Body of pancreas (tissue), 4 donors: ENCODE measurements around the gene SETD1A.

Experiments
- CTCF ChIP-seq, 7 experiments: fragments of 450-650 bp in 4 of 7; fragments of 200-600 bp in 3 of 7; sonication (generic) in 3 of 7; IDR thresholded peaks; one replicate each; pipeline ENCODE4 v1.5.1; 2016 to 2019; ENCODE audit warnings: antibody characterized with exemption in 7 of 7
- POLR2A ChIP-seq, 3 donors: fragments of 450-650 bp; IDR thresholded peaks; one replicate each; pipeline ENCODE4 v1.6.1; 2016; ENCODE audit warnings: antibody characterized with exemption in 3 of 3, mild to moderate bottlenecking in 2 of 3

GRCh38 chr16:30953511-30954124, 3.9 kb upstream of the SETD1A start:
- TF ChIP-seq CTCF (IDR thresholded peaks at IDR 0.05), result peak; percentile 27 to 48 (median 44)
- TF ChIP-seq POLR2A (IDR thresholded peaks at IDR 0.05), result no peak
